GM19467 (cell line): ENCODE results near the gene FDX2.
"Not testable (repeated sequence)": the region's sequence is repeated elsewhere in the genome, so short reads cannot be mapped to it uniquely, and the experiment has no call there.

ENCODE experiments used
- ATAC-seq: cut with Tn5 transposase; IDR thresholded peaks from one replicate; pipeline ENCODE4 v1.9.1; 2021; ENCODE audit warnings: mild to moderate bottlenecking, moderate library complexity; ENCODE audit not compliant: unreplicated experiment

The FDX2 gene

DNA sequence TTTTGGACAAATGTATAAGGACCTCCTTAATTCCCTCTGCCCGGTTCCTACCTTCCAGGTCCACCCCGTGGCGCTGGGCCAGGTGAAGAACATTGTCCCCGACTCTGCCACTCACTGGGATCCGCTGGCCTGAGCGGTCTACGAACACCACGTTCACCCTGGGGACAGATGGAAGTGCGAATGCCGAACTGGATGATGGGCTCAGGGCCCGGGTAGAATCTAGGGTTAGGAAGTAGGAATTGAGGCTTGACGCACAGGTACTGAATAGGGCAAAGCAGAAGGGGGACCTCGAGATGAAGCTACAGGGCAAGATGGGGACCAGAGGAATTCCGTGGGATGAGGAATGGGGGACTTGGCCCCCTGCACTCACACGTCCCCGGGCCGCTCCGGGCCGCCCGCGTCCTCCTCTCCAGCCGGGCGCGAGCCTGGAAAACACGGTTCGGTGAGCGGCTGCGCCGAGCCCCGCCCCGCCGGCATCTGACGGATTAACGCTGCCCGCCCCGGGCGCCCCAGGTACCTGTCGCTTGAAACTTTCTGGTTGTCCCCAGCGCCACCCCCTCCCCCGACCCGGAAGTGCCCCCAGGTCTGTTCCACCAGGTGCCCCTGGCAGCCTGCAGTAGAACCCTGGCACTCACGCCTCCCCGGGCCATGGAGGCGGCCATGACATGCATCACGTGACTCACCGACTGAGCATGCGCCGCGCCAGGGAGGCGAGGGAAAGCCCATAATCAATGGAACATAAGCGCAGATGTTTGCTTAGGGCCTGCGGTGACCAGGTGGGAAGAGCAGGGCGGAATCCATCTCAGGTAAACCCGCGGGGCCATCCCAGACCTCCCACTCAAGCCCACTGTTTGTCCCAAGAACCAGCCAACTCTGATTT is at the start of gene FDX2:
FDX2 (minus strand) TSS at position 681 of the 880 bp plus-strand sequence; CDS start at position 662, 19 bp downstream.
- peak; percentile 64 for ATAC-seq

DNA sequence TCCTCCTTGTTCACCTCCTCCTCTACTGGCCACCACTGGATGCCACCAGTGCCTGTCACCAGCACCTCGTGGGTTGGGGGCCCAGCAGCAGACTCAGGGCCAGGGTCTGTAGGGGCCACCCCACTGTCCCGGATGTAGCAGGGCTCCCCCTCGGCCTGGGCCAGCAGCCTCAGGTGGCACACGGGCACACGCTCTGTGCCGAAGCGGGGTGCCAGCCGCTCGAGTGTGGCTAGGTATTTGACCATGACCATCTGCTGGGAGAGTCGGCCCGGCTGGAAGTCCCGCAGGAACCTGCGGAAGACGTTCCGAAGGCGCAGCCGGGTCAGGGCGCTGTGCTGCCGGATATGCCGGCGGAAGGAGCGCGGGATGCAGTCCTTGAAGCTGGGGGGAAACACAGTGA is 49.7 kb upstream of the FDX2 start:
- ATAC-seq, result no peak

DNA sequence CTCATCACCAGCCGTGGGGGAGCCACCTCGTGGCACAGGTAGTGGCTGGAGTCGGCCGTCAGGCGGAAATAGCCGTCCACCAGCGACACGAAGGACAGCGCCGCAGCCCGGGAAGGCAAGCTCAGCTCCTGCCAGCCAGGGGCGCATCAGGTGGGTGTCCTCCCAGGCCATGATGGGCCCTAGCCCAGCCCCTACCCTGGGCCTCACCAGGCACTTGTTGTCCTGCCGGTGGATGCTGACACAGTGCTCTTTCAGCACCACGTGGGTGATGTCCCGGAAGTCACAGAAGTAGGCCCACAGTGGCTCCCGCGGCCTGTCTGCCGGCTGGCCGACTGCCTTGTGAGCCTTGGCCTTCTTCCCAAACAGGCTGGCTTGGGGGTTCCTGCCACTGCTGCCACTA is 48.8 kb upstream of the FDX2 start:
- no peak for ATAC-seq

DNA sequence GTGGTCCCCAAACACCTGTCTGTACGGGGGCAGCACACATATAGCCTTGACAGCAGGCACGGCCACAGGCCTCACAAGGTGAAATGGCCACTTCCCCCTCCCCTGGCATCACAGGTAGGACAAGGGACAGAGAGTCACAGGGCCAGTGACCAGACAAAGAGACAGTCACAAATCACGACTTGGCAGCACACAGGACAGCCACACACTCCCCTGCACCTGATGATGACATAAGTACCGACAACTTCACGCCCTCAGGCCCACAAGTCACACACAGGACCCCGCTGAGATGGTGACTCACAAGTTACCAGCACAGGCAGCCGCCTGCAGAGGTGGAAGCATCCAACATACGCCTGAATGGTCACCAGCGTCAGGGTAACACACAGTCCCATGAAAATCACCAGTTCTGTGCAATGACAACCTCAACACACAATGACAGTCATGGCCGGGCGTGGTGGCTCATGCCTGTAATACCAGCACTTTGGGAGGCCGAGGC is 48.0 kb upstream of the FDX2 start:
- ATAC-seq, result no peak

DNA sequence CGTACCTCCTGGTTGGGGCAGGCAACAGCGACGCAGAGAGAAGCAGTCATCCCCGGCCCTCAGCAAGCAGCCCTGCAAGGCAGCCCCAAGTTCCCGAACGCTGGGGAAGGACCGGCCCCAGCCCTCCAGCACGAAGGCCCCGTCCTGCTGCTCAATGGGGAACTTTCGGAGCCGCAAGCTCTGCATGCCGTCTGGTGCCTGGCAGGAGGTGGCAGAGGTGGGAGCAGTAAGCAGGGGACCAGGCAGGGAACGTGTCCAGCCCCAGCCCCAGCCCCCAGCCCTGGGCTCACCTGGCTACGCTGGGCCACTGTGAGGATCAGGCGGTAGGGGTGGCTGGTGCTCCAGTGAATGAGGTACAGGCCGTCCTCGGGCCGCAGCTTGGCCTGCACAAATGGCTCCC is 46.4 kb upstream of the FDX2 start:
- ATAC-seq, result no peak

DNA sequence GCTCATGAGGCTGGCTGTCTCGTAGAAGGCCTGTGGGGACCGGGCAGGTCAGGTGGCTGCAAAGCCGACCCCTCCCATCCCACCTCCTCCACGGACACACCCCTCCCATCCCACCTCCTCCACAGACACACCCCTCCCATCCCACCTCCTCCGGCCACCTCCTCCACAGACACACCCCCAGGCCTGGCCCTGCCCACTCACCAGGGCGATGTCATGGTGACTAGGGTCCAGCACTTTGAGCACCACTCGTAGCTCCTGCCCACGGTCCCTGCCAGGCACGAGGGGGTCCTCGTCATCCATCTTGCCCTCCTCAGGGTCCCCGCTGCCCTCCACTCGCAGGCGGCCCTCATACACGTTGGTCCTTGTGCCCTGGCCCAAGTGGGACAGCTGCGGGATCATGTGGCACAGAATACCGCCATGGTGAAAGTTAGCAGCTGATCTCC is 45.8 kb upstream of the FDX2 start:
- ATAC-seq, result no peak

DNA sequence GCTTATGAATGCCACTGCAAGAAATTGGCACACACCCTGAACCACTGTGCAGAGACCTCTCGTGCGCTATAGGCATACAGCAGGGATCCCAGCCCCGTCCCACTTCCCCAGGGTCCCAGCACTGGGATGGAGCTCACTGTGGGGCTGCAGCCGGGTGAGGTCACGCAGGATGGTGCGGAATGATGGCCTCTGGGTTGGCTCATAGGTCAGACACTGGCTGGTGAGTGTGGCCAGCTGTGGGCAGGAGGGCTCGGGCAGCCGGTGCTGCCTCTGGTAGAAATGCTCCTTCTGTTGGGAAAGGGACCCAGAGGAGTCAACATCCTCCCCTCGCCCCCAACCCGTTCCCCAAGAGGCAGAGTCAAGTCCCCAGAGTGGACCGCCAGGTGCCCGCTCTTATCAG is 40.6 kb upstream of the FDX2 start:
- ATAC-seq, result no peak

DNA sequence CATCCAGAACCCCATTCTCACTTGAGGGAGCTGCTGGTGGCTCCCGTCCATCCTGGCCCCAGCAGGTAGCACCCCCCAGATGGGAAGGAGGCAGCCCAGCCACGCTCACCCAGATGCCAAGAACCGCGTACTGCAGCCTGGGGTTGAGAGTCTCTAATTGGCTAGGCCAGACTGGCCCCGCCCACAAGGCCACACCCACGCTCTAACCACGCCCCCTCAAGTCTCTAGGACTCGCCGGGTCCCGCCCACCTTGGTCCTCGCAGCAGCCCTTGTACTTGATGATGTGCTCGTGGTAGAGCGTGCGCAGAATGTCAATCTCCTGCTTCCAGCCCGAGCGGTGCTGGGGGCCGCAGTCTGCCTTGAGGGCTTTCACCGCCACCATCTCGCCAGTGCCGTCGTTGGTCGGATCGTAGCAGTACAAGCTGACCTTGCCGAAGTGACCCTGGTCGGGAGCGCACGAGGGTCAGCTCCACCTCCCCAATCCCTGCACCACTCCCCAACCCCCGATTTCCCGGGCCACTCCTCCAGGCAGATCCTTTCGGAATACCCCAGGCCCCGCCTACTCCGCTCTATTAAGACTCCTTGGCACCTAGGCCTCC is 38.1 kb upstream of the FDX2 start:
- ATAC-seq, result no peak

DNA sequence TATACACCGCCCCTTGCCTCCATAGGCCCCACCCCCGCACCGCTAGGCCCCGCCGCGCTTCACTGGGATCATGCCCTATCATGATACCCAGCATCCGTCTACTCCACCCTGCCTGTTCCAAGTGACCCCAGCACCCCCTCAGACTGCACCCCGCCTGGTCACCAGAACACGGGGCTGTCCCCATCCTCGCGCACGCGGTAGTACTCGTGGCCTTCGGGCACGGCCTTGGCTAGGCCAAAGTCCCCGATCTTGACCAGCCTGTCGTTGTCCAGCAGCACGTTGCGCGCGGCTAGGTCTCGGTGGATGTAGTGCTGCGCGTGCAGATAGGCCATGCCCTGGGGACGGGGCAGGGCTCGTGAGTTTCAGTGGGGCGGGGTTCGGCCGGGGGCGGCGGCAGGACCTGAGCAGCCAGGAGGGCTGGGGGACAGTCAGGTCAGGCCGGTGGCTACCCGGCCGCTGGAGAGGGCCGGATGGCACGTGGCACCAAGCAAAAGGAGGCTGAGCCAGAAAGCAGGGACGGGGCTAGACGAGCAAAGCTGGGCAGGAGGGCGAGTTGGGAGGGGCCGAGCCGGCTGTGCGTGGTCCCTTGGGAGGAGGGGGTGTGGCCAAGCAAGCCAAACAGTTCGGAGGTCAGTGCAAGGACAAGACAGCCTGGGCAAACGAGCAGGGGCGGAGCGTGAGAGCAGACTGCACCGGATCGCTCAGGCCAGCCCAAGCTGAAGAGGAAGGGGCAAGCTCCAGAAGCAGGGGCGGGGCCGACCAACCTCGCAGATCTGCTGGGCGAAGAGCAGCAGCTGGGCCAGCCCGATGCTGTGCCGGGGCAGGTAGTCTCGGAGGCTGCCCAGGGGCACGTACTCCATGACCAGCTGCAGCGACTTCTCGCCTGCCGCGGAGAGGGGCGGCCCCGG is 37.2 kb upstream of the FDX2 start:
- no peak for ATAC-seq

DNA sequence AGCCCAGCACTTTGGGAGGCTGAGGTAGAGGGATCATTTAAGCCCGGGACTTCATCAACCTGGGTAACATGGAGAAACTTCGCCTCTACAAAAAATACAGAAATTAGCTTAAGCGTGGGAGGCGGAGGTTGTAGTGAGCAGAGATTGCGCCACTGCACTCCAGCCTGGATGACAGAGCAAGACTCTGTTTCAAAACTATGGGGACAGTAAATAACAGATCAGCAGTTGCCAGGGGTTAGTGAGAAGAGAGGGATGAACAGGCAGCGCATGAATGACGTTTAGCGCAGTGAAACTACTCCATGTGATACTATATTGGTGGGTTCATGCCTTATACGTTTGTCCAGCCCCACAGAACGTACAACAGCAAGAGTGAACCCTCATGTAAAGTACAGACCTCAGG is 30.7 kb upstream of the FDX2 start:
- no peak for ATAC-seq

DNA sequence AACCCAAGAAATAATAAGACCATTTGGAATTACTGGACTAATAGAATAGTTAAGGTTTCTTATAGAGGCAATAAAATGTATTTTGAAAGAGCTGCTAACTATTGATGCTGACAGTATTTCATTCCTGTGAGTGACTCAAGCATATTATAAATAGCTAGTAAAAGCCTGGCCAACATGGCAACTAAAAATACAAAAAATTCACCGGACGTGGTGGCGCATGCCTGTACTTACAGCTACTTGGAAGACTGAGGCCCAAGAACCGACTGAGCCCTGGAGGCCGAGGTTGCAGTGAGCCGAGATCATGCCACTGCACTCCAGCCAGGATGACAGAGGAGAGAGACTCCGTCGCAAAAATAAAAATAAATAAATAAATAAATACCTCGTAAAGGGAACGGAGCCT is 29.0 kb upstream of the FDX2 start:
- no peak for ATAC-seq

DNA sequence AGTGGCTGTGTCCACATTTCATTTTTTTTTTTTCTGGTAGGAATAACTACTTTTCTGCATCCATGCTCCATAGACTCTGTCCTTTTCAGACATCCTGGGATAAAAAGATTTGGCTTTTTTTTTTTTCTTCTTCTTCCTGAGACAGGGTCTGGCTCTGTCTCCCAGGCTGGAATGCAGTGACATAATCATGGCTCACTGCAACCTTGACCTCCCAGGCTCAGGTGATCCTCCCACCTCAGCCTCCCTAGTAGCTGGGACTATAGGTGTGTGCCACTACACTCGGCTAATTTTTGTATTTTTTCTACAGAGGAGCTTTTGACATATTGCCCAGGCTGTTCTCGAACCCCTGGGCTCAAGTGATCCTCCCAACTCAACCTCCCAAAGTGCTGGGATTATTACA is 27.7 kb upstream of the FDX2 start:
- ATAC-seq, result no peak

DNA sequence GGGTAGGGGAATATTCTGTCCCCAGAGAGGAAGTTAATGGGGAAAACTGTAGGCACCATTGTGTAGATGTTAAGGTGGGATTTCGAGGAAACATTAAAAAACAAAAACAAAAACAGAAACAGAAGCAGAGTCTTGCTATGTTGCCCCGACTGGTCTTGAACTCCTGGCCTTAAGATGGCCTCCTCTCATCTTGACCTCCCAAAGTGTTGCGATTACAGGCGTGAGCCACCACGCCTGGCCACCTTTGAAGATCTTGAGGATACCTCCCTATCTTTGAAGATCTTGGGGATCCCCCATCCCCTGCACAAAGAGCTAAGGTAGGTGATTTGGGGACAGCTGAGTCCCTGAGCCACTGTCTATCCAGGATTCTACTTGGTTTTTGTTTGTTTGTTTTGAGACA is 24.2 kb upstream of the FDX2 start:
- ATAC-seq, result no peak

DNA sequence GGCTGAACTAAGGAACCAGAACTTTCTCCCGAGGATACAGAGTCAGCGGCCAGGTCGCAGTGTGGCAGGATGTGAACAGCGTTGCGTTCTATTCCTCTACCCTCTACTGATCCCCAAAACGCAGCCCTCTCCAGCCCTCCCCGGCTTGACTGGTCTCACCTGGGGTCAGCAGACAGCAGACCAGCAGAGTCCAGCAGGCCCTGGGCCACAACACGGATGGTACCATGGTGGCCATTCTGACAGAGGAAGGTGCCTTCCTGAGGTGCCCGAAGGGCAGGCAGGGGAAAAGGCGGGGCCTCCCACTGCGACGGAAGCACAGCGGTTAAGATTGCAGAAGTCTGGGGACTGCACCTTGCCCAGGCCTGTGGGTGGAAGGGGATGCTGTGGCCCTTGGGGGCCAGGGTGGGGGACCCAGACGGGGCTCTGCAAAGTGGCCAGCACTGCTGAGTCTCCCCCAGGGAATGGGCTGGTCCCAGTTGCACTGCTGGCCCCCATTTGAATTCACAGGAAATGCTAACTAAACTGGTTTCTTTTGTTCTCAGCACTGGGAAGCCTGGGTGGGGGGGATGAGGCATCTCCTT is 23.7 kb upstream of the FDX2 start, which contains the start of gene ICAM3:
ICAM3 (minus strand) TSS at position 245 of the 581 bp plus-strand sequence; CDS start at position 235, 10 bp downstream.
- ATAC-seq, result no peak

DNA sequence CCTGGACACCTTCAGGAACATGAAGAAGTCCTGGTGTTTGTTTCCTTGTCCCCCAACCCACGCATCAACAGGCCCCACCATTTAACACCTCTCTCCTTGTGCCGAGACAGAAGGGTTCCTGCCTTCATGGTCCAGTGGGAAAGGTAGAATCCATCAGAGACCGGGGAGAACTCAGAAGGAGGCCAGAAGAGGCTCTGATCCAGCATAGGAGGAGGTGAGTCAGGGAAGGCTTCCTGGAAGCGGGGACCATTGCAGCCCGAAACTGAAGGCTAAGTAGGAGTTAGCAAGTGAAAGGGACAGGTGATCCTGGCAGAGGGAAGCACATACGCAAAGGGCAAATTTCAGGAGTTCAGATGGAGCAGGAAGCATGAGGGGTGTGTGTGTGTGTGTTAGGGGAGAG is 23.1 kb upstream of the FDX2 start:
- no peak for ATAC-seq

DNA sequence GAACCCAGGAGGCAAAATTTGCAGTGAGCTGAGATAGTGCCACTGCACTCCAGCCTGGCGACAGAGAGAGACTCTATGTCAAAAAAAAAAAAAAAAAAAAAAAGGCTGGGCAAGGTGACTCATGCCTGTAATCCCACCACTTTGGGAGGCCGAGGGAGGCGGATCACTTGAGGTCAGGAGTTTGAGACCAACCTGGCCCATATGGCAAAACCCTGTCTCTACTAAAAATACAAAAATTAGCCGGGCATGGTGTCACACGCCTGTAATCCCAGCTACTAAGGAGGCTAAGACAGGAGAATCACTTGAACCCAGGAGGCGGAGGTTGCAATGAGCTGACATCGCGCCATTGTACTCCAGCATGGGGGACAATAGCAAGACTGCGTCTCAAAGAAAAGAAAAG is 20.9 kb upstream of the FDX2 start:
- ATAC-seq, result not testable (repeated sequence)

DNA sequence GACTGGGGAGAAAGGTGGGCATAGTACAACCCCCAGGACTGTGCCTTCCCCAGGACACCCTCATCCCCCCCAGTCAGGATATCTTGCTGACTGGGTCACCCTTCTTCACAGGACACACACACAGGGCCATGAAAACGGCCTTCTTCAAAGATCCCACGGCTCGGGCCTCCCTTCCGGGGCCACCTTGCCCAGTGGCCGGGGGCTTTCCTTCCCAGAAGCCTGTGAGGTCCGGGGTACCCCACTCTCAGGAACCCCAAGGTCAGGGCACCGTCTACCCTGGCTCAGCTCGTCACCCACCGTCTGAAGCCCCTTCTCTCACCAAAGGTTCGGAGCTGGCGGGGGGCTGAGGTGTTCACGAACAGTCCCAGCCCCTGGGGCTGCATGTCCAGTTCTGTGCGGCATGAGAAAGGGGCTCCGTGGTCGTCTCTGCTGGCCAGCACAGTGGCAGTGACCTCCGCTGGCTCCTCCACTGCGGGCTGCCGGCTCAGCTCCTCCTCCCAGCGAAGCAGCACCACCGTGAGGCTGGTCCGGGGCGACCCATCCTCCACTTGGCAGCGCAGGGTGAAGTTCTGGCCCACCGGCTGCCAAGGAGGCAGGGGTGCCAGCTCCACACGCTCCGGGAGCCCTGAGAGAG is 19.7 kb upstream of the FDX2 start:
- ATAC-seq, result no peak

DNA sequence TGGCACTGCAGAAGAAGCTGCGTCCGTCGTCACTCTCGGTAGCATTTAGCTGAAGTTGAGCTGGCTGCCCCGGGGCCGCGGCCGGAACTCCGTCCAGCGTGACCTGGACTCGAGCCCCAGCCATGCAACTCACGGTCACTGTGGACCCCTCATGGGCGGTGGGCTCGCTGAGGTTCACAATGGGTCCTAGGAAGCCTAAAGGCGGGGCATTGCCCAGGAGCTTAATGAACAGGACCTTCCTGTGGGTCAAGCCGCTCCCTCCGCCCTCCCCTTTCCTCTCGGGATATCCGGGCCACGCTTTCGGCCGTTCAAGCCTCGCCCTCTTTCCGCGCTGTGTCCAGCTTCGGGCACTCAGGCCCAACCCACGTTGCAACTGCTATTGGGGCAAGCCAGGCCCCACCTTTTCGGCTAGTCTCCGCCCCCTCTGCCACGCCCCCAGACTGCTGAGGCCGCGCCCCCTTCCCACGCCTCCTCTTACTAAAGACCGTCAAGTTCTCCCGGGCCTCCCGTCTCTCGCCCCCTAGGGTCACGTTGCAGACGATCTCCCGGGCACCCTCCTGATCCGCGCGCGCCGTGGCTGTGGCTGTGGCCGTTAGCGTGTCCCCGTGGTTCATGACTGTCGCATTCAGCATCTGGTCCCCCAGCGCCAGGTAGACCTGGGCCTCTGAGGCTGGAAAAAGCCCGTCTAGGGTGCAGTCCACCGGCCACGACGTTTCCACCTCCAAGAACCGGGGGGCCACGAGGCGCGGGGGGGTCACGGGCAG is 19.0 kb upstream of the FDX2 start:
- ATAC-seq, result no peak

DNA sequence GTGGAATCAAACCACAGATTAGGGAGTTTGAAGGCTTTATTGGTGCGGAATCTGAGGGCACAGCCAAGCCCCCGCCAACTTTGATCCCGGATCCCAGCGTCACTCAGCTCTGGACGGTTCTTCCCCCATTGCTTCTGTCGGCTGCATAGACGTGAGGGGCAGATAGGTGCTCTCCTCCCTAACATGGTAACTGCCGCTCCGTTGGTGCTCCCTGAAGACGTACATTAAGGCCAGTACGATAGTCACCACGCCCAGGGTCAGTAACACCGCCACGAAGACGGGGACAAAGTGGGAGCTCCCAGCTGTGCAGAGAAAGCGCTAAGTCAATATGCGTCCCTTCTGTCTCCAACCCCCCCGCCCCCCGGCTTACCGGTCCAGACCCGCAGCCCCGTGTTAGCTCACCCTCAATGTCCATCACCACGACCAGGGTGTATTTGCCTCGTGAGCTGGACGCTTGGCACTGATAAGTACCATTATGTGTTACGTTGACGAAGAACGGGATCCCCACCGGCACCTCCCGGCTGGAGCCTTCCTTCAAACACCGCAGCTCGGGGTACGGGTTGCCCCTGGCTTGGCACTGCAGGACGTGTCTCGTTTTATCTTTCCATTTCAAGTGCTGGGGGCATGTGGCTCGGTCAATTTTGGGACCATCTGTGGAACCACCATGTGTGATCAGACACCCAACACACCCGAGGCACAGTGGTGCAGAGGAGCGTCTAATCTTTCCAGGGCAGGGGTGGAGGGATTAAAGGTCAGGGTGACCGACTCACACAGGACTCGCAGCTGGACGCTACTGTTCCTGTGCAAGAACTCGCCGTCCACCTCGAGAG is 18.2 kb upstream of the FDX2 start:
- no peak for ATAC-seq
